Endodermal cell (in vitro differentiated cells): ENCODE results near the gene MYCBPAP. TPM values are rescaled to one million over a fixed set of nuclear protein-coding genes. Genes with fewer than 3 reads are reported as not detected.
A peak's percentile ranks its signal among the peaks of the same experiment; 100 is the strongest.

ENCODE experiments used
- DNase-seq: peaks from one replicate; pipeline ENCODE4 v3.0.0-alpha.2; 2017
- H3K27ac ChIP-seq: 2 replicates; pipeline ENCODE4 v1.5.1; 2013; ENCODE audit warnings: mild to moderate bottlenecking, low read depth, low read length, moderate library complexity
- H3K27me3 ChIP-seq: 2 replicates; pipeline ENCODE4 v1.6.1; 2013; ENCODE audit warnings: mild to moderate bottlenecking, low read length, moderate library complexity; ENCODE audit not compliant: insufficient read depth, control insufficient read depth, poor library complexity, severe bottlenecking
- H3K36me3 ChIP-seq: 2 replicates; pipeline ENCODE4 v1.7.0; 2013; ENCODE audit warnings: mild to moderate bottlenecking, low read length, moderate library complexity; ENCODE audit not compliant: control insufficient read depth, insufficient read depth
- H3K4me1 ChIP-seq: one replicate; pipeline ENCODE4 v1.7.0; 2013; ENCODE audit warnings: low read length; ENCODE audit not compliant: control insufficient read depth, insufficient read depth
- H3K4me3 ChIP-seq: 2 replicates; pipeline ENCODE4 v1.5.1; 2013; ENCODE audit warnings: mild to moderate bottlenecking, low read length, moderate library complexity
- H3K9ac ChIP-seq: 2 replicates; pipeline ENCODE4 v1.6.1; 2013; ENCODE audit warnings: mild to moderate bottlenecking, low read length, moderate library complexity; ENCODE audit not compliant: poor library complexity, severe bottlenecking; ENCODE audit errors: extremely low read depth
- H3K9me3 ChIP-seq: 2 replicates; pipeline ENCODE4 v1.6.1; 2013; ENCODE audit warnings: mild to moderate bottlenecking, low read length, moderate library complexity; ENCODE audit not compliant: control insufficient read depth
- H3K27ac Mint-ChIP-seq: 2 replicates; pipeline ENCODE4 v1.8.0; 2020; ENCODE audit warnings: mixed read lengths
- H3K27me3 Mint-ChIP-seq: 2 replicates; pipeline ENCODE4 v1.8.0; 2021; ENCODE audit warnings: mild to moderate bottlenecking, mixed read lengths; ENCODE audit not compliant: insufficient read depth
- H3K36me3 Mint-ChIP-seq: 2 replicates; pipeline ENCODE4 v1.8.0; 2020; ENCODE audit warnings: low read depth, mixed read lengths
- H3K4me1 Mint-ChIP-seq: 2 replicates; pipeline ENCODE4 v1.8.0; 2020; ENCODE audit warnings: mixed read lengths
- H3K4me3 Mint-ChIP-seq: 2 replicates; pipeline ENCODE4 v1.8.0; 2020; ENCODE audit warnings: mild to moderate bottlenecking, moderate library complexity, mixed read lengths
- H3K9me3 Mint-ChIP-seq: 2 replicates; pipeline ENCODE4 v1.8.0; 2020; ENCODE audit warnings: mild to moderate bottlenecking, mixed read lengths
- WGBS, 2 experiments: methylation state at CpG; one replicate each; pipeline versions ENCODE4 v1.1.5 to v1.1.7; 2013; ENCODE audit warnings: missing lambda C conversion rate in 2 of 2, mixed read lengths in 1 of 2; ENCODE audit not compliant: insufficient coverage in 1 of 2, insufficient read length in 1 of 2; 5-methylcytosine and 5-hydroxymethylcytosine counted together
- total RNA-seq, 2 donors: library from RNA; stranded (reverse); fragmentation: NEBNext Ultra II Directional in 1 of 2; extraction: Animal tissue kit (Norgen Biotek cat#: 25700) in 1 of 2; gene quantifications; 2 replicates in 1 of 2; 3 replicates in 1 of 2; pipeline ENCODE4 v1.2.1, GENCODE V29; 2021
- TF ChIP-seq, protein P1 (sequence below): fragments of 200-600 bp; sonication (generic); conservative IDR thresholded peaks from 2 replicates; pipeline ENCODE4 v1.5.0; 2021; ENCODE audit warnings: antibody characterized with exemption, mild to moderate bottlenecking

The MYCBPAP gene
- total RNA-seq, 2 donors from 2014 or later = 3.5 to 7.1 TPM

DNA sequence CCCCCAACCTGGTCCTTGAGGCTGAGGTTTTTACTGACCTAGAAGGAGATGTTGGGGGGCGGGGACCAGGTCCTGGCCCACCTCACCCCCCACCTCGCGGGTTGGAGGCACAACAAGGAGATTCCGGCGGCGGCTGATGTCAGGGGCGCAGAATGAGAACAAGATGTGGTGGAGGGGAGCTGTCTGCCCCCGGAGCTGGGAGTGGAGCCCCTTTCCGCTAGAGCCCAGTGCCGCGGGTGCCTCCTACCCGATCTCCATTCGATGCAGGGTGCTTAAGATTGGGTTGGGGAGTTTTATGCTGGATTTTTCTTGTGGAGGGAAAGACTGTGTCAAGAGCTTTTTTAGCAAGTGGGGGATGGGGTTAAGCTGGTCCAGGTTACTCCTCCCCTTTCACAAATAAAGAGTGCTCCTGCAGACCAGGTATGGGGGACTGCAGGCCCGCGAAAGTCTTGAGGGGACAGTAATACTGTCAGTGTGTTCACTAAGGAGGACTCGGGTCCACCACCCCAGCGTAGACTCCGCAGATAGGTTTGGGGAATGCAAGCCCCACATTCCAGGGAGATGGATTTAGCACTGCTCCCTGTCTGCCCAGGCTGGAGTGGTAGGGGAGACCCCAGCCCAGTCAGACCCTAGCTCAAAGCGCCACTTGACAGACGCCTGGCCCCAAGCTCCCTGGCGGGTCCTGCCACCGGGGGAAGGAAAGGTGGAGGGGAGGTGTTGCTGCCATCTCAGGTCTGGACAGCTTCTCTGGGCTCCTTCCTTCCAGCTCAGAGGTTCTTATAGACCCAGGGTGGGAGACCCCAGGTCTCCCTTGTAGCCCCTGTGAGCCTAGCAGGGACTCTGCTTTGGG lies 54.2 kb downstream of the MYCBPAP start:
- TF ChIP-seq, protein P1, sequence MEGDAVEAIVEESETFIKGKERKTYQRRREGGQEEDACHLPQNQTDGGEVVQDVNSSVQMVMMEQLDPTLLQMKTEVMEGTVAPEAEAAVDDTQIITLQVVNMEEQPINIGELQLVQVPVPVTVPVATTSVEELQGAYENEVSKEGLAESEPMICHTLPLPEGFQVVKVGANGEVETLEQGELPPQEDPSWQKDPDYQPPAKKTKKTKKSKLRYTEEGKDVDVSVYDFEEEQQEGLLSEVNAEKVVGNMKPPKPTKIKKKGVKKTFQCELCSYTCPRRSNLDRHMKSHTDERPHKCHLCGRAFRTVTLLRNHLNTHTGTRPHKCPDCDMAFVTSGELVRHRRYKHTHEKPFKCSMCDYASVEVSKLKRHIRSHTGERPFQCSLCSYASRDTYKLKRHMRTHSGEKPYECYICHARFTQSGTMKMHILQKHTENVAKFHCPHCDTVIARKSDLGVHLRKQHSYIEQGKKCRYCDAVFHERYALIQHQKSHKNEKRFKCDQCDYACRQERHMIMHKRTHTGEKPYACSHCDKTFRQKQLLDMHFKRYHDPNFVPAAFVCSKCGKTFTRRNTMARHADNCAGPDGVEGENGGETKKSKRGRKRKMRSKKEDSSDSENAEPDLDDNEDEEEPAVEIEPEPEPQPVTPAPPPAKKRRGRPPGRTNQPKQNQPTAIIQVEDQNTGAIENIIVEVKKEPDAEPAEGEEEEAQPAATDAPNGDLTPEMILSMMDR = no peak
- no peaks in the 10 kb centered on the region for H3K9me3 Mint-ChIP-seq
- DNase-seq = peak; percentile 79
- H3K36me3 ChIP-seq = no peaks in the 10 kb centered on the region
- H3K4me1 ChIP-seq = peaks cover 4% of the 10 kb centered on the region
- H3K36me3 Mint-ChIP-seq = no peaks in the 10 kb centered on the region
- no peak overlapping the region for H3K4me3 ChIP-seq
- H3K27me3 ChIP-seq = peaks cover 96% of the 10 kb centered on the region
- H3K4me3 Mint-ChIP-seq = peak overlapping the region; percentile 35
- no peak overlapping the region for H3K27ac ChIP-seq
- H3K9ac ChIP-seq = no peak overlapping the region
- peaks cover 16% of the 10 kb centered on the region for H3K4me1 Mint-ChIP-seq
- WGBS, 2 experiments = 11 to 39% methylated on average over 4 to 22 of the region's 22 CpGs
- H3K27me3 Mint-ChIP-seq = peaks cover 94% of the 10 kb centered on the region
- no peaks in the 10 kb centered on the region for H3K9me3 ChIP-seq
- H3K27ac Mint-ChIP-seq = no peak overlapping the region

DNA sequence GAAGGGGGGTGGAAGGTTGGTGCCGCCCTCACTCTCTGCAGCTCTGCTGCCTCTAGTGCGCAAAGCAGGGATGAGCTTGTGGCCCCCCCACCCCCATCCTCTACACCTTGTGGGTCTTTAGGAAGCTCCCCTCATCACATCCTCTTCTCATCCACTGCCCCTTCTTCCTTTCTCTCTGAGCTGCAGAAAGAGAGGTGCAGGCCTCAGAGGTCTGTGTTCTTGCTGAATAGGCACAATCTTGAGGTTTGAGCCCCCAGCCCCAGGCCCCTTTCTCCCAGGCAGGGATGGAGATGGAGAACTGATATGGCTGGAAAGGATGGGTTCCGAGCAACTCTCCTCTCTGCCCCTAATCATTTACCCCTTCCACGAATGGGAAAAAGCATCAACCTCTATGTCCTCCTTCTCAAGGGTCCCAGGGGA lies 54.9 kb downstream of the MYCBPAP start:
- H3K4me3 ChIP-seq = no peak overlapping the region
- H3K27me3 ChIP-seq = peaks cover 89% of the 10 kb centered on the region
- 50% methylated on average over 4 of the region's 4 CpGs; no CpG with 5 or more reads in 1 of the 2 experiments for WGBS, 2 experiments
- H3K9ac ChIP-seq = no peak overlapping the region
- no peaks in the 10 kb centered on the region for H3K36me3 Mint-ChIP-seq
- H3K4me1 Mint-ChIP-seq = peaks cover 22% of the 10 kb centered on the region
- no peak overlapping the region for H3K27ac ChIP-seq
- H3K9me3 ChIP-seq = no peaks in the 10 kb centered on the region
- no peaks in the 10 kb centered on the region for H3K9me3 Mint-ChIP-seq
- peaks cover 4% of the 10 kb centered on the region for H3K4me1 ChIP-seq
- DNase-seq = no peak
- no peak overlapping the region for H3K4me3 Mint-ChIP-seq
- no peak overlapping the region for H3K27ac Mint-ChIP-seq
- H3K27me3 Mint-ChIP-seq = peaks cover 94% of the 10 kb centered on the region
- TF ChIP-seq, protein P1 = peak; percentile 26
- no peaks in the 10 kb centered on the region for H3K36me3 ChIP-seq

DNA sequence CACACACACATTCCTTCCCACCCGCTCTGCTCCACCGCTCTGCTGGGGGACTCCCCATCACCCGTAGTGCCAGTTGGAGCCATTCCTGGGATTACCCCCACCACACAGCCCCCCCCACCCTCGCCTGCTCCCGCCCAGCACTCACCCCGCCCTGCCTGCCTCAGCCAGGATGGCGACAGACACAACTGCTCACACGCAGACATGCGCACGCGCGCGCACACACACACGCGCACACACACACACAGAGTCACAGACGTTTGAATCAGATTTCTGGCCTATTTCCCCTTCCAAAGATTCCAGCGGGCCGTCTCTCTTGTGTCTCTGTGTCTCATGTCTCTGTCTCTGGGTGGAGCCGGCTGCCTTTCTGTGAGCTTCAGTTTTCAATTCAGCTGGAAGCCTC lies 56.7 kb downstream of the MYCBPAP start:
- H3K27me3 Mint-ChIP-seq = peaks cover 83% of the 10 kb centered on the region
- H3K9me3 Mint-ChIP-seq = no peaks in the 10 kb centered on the region
- Histone ChIP-seq H3K27me3 (peaks cover 71% of the 10 kb centered on the region), H3K9me3 (no peaks in the 10 kb centered on the region), H3K4me3 (no peak overlapping the region), H3K4me1 (peaks cover 4% of the 10 kb centered on the region), H3K9ac (no peak overlapping the region), H3K27ac (no peak overlapping the region), H3K36me3 (no peaks in the 10 kb centered on the region)
- TF ChIP-seq, protein P1 = no peak
- no peak overlapping the region for H3K4me3 Mint-ChIP-seq
- no peaks in the 10 kb centered on the region for H3K36me3 Mint-ChIP-seq
- peaks cover 16% of the 10 kb centered on the region for H3K4me1 Mint-ChIP-seq
- DNase-seq = no peak
- 48 to 68% methylated on average over 4 to 19 of the region's 19 CpGs for WGBS, 2 experiments
- no peak overlapping the region for H3K27ac Mint-ChIP-seq
